ENCODE measurements around the gene CCDC7.

GRCh38 chr10:32489158-32489557, 43.2 kb downstream of the CCDC7 start:
- no peak for TF ChIP-seq ZFP30 (CRISPR knock-in tag; IDR thresholded peaks at IDR 0.05)
- no peak for TF ChIP-seq ISL1 (CRISPR knock-in tag; IDR thresholded peaks at IDR 0.05)
